ENCODE measurements around the gene TMEM198. TPM values are rescaled to one million over a fixed set of nuclear protein-coding genes. Genes with fewer than 3 reads are reported as not detected.

TMEM198 gene
- total RNA-seq, 1 donor, result 1.1 TPM

DNA sequence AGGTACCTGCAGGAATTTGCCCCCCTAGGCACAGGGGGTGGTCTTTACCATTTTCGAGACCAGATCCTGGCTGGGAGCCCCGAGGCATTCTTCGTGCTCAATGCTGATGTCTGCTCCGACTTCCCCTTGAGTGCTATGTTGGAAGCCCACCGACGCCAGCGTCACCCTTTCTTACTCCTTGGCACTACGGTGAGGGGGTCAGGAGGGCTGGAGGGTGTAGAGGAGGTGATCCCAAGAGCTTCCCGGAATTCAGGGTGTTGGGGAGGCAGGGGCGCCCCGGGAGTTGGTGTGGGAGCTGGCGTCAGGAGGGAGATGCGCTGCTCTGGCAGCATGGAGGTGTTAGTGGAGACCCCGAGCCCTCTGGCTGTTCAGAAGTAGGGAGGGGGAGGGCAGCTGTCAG, 42.0 kb upstream of the TMEM198 start:
- no peak overlapping the region for H3K27ac ChIP-seq (ENCODE audit: low read depth, low read length)
- DNase-seq (ENCODE audit: insufficient read length, low spot score, missing footprints), result no peak
- no peak overlapping the region for H3K4me2 ChIP-seq (ENCODE audit: insufficient read depth, low read length)
- H4K20me1 ChIP-seq (ENCODE audit: insufficient read depth, low read length), result peaks cover 20% of the 10 kb centered on the region
- H3K27me3 ChIP-seq (ENCODE audit: insufficient read depth, low read length), result peaks cover 7% of the 10 kb centered on the region
- H3K9me3 ChIP-seq (ENCODE audit: low read depth, low read length), result no peaks in the 10 kb centered on the region
- peaks cover 30% of the 10 kb centered on the region for H3K79me2 ChIP-seq (ENCODE audit: insufficient read depth, low read length)
- H3K4me1 ChIP-seq (ENCODE audit: insufficient read depth, low read length), result peaks cover 27% of the 10 kb centered on the region
- no peak overlapping the region for H2AFZ ChIP-seq (ENCODE audit: low read length)
- no peak overlapping the region for H3K4me3 ChIP-seq (ENCODE audit: insufficient read depth, low read length)
- H3K36me3 ChIP-seq (ENCODE audit: insufficient read depth, low read length), result peaks cover 44% of the 10 kb centered on the region
- TF ChIP-seq, protein P1, sequence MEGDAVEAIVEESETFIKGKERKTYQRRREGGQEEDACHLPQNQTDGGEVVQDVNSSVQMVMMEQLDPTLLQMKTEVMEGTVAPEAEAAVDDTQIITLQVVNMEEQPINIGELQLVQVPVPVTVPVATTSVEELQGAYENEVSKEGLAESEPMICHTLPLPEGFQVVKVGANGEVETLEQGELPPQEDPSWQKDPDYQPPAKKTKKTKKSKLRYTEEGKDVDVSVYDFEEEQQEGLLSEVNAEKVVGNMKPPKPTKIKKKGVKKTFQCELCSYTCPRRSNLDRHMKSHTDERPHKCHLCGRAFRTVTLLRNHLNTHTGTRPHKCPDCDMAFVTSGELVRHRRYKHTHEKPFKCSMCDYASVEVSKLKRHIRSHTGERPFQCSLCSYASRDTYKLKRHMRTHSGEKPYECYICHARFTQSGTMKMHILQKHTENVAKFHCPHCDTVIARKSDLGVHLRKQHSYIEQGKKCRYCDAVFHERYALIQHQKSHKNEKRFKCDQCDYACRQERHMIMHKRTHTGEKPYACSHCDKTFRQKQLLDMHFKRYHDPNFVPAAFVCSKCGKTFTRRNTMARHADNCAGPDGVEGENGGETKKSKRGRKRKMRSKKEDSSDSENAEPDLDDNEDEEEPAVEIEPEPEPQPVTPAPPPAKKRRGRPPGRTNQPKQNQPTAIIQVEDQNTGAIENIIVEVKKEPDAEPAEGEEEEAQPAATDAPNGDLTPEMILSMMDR (IDR thresholded peaks at IDR 0.05; ENCODE audit: extremely low read depth, low read depth, low read length), result no peak

DNA sequence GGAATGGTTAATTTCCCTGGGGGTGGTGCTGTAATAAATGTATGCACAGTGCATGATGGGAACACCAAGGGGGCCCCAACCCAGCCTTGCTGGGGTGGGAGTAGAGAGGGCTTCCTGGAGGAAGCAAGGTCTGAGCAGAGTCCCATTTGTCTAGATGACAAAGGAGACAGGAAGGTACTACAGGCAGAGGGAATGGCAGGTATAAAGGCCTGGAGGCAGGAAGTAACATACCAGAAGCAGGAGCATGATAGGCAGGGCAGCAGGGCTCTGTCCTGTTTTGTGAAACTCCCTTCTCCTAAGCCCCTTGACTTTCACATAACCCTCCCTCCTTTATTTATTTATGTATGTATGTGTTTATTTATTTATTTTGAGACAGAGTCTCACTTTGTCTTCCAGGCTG, 41.2 kb upstream of the TMEM198 start:
- Histone ChIP-seq H3K4me2 (ENCODE audit: insufficient read depth, low read length) (no peak overlapping the region), H3K4me3 (ENCODE audit: insufficient read depth, low read length) (no peak overlapping the region), H3K4me1 (ENCODE audit: insufficient read depth, low read length) (peaks cover 23% of the 10 kb centered on the region), H3K9me3 (ENCODE audit: low read depth, low read length) (no peaks in the 10 kb centered on the region), H2AFZ (ENCODE audit: low read length) (no peak overlapping the region), H3K36me3 (ENCODE audit: insufficient read depth, low read length) (peaks cover 44% of the 10 kb centered on the region), H3K27ac (ENCODE audit: low read depth, low read length) (no peak overlapping the region), H3K27me3 (ENCODE audit: insufficient read depth, low read length) (no peaks in the 10 kb centered on the region), H3K79me2 (ENCODE audit: insufficient read depth, low read length) (peaks cover 30% of the 10 kb centered on the region), H4K20me1 (ENCODE audit: insufficient read depth, low read length) (peaks cover 20% of the 10 kb centered on the region)
- DNase-seq (ENCODE audit: insufficient read length, low spot score, missing footprints), result no peak
- TF ChIP-seq, protein P1 (IDR thresholded peaks at IDR 0.05; ENCODE audit: extremely low read depth, low read depth, low read length), result no peak

DNA sequence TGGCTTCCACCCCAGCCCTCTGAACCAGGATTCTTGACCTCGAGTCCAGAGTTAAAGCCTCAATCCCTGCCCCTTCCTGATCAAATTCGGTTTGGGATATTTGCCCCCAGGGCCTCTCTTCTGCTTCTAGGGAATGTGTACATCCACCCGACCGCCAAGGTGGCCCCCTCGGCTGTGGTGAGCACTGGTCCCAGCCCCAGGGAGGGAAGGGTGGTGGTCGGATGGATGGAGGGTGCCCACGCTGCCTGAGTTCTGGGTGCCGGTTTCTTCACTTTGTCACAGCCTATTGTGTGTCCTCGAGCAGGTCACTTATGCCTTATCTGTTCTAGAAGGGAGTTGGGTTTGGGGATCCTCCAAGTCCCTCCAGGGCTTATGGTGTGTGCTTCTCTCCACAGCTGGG, 38.2 kb upstream of the TMEM198 start:
- Histone ChIP-seq H3K4me2 (ENCODE audit: insufficient read depth, low read length) (no peak overlapping the region), H3K4me3 (ENCODE audit: insufficient read depth, low read length) (no peak overlapping the region), H3K27ac (ENCODE audit: low read depth, low read length) (no peak overlapping the region), H3K9me3 (ENCODE audit: low read depth, low read length) (no peaks in the 10 kb centered on the region), H2AFZ (ENCODE audit: low read length) (no peak overlapping the region), H4K20me1 (ENCODE audit: insufficient read depth, low read length) (peaks cover 20% of the 10 kb centered on the region), H3K4me1 (ENCODE audit: insufficient read depth, low read length) (peaks cover 14% of the 10 kb centered on the region), H3K79me2 (ENCODE audit: insufficient read depth, low read length) (peaks cover 11% of the 10 kb centered on the region), H3K36me3 (ENCODE audit: insufficient read depth, low read length) (peaks cover 44% of the 10 kb centered on the region), H3K27me3 (ENCODE audit: insufficient read depth, low read length) (no peaks in the 10 kb centered on the region)
- no peak for DNase-seq (ENCODE audit: insufficient read length, low spot score, missing footprints)
- TF ChIP-seq, protein P1 (IDR thresholded peaks at IDR 0.05; ENCODE audit: extremely low read depth, low read depth, low read length), result no peak

DNA sequence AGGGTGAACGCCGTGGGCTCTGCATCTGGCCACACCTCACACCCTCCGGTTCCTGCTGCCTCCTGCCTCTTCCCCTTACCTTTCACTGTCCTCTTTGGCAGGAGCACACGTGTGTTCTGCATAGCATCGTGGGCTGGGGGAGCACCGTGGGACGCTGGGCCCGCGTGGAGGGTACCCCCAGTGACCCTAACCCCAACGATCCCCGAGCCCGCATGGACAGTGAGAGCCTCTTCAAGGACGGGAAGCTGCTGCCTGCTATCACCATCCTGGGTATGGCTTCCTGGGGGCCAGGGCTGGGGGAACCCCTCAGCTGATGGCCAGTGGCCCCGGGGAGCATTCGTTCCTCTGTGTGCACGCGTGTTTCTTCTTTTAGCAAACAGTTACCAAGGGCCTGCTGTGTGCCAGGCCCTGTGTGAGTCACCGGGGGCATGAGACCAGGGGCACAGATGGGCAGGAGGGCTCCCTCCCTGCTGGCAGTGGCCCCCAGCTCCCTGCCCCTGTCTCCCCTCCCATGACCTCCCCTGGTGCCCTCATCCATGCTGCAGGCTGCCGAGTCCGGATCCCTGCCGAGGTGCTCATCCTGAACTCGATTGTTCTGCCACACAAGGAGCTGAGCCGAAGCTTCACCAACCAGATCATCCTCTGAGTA, 37.6 kb upstream of the TMEM198 start:
- H3K27ac ChIP-seq (ENCODE audit: low read depth, low read length), result no peak overlapping the region
- peaks cover 6% of the 10 kb centered on the region for H3K79me2 ChIP-seq (ENCODE audit: insufficient read depth, low read length)
- H4K20me1 ChIP-seq (ENCODE audit: insufficient read depth, low read length), result peaks cover 15% of the 10 kb centered on the region
- H3K9me3 ChIP-seq (ENCODE audit: low read depth, low read length), result no peaks in the 10 kb centered on the region
- no peak overlapping the region for H3K4me3 ChIP-seq (ENCODE audit: insufficient read depth, low read length)
- DNase-seq (ENCODE audit: insufficient read length, low spot score, missing footprints), result no peak
- H3K36me3 ChIP-seq (ENCODE audit: insufficient read depth, low read length), result peaks cover 43% of the 10 kb centered on the region
- H3K4me1 ChIP-seq (ENCODE audit: insufficient read depth, low read length), result peaks cover 12% of the 10 kb centered on the region
- peaks cover 6% of the 10 kb centered on the region for H3K27me3 ChIP-seq (ENCODE audit: insufficient read depth, low read length)
- no peak overlapping the region for H3K4me2 ChIP-seq (ENCODE audit: insufficient read depth, low read length)
- no peak overlapping the region for H2AFZ ChIP-seq (ENCODE audit: low read length)
- TF ChIP-seq, protein P1 (IDR thresholded peaks at IDR 0.05; ENCODE audit: extremely low read depth, low read depth, low read length), result no peak
